ENCODE data around the gene GIPC1. TPM values are rescaled to one million over a fixed set of nuclear protein-coding genes. Genes with fewer than 3 reads are reported as not detected.

The GIPC1 gene, protein sequence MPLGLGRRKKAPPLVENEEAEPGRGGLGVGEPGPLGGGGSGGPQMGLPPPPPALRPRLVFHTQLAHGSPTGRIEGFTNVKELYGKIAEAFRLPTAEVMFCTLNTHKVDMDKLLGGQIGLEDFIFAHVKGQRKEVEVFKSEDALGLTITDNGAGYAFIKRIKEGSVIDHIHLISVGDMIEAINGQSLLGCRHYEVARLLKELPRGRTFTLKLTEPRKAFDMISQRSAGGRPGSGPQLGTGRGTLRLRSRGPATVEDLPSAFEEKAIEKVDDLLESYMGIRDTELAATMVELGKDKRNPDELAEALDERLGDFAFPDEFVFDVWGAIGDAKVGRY
- total RNA-seq = 10 to 100 TPM; 36.4 to 95.5 (median 48.9) TPM

DNA sequence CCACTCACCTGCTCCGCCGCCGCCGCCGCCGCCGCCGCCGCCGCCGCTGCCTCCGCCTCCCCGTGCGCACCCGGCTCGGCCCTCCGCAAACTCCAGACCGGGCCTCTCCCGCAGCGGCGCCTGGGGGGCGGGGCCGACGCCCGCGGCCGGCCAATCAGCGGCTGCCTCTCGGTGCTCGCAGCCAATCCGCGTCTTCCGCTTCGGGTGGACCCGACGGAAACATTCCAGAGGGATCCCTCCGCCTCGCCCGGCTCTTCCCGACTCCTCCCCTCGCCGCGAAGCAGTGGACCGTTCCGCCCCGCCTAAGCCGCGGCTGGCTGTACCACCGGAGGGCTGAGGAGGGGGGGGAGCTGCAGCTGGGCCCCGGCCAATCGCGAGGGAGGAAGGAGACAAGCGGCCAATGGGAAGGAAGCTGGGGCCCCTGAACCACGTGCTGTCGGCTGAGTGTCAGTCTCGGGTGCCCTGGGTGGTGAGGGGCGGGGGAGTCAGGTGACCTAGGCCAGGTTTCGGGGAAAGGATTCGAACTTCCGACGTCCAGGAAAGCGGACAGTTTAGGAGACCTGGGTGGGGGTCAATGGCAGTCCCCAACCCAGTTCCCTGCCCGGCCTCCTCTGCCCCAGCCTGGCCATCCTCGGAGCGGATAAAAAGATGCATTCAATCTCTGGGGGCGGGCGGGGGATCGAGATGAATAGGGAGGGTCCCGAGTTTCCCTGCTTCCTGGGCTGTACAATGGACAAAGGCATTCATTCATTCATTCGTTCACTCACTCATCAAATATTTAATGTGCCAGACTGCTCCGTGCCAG is at the start of gene GIPC1:
Gene GIPC1, minus strand, starts transcription at position 99 of the 805 bp plus-strand sequence. CDS start 13,151 bp downstream, outside the sequence.
- TF ChIP-seq, protein P1, sequence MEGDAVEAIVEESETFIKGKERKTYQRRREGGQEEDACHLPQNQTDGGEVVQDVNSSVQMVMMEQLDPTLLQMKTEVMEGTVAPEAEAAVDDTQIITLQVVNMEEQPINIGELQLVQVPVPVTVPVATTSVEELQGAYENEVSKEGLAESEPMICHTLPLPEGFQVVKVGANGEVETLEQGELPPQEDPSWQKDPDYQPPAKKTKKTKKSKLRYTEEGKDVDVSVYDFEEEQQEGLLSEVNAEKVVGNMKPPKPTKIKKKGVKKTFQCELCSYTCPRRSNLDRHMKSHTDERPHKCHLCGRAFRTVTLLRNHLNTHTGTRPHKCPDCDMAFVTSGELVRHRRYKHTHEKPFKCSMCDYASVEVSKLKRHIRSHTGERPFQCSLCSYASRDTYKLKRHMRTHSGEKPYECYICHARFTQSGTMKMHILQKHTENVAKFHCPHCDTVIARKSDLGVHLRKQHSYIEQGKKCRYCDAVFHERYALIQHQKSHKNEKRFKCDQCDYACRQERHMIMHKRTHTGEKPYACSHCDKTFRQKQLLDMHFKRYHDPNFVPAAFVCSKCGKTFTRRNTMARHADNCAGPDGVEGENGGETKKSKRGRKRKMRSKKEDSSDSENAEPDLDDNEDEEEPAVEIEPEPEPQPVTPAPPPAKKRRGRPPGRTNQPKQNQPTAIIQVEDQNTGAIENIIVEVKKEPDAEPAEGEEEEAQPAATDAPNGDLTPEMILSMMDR (IDR thresholded peaks at IDR 0.05; ENCODE audit: low read depth) = no peak

DNA sequence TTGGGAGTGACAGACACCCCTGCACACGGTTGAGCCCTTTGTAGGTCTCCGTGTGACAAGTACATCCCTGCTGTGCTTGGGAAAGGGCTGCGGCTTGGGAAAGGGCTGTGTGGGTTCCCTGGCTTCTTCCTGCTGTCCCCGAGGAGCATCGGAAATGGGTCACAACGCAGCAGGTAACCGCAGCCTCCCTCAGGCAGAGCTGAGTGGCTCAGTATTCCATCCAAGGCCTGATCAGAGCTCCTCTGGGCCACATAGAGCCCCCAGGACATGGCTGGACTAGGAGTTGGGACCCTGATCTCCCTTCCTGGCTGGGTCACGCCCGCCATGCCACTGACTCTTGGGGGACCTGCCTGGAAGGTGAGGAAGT is 49.8 kb upstream of the GIPC1 start:
- TF ChIP-seq, protein P1 (IDR thresholded peaks at IDR 0.05; ENCODE audit: low read depth) = no peak

DNA sequence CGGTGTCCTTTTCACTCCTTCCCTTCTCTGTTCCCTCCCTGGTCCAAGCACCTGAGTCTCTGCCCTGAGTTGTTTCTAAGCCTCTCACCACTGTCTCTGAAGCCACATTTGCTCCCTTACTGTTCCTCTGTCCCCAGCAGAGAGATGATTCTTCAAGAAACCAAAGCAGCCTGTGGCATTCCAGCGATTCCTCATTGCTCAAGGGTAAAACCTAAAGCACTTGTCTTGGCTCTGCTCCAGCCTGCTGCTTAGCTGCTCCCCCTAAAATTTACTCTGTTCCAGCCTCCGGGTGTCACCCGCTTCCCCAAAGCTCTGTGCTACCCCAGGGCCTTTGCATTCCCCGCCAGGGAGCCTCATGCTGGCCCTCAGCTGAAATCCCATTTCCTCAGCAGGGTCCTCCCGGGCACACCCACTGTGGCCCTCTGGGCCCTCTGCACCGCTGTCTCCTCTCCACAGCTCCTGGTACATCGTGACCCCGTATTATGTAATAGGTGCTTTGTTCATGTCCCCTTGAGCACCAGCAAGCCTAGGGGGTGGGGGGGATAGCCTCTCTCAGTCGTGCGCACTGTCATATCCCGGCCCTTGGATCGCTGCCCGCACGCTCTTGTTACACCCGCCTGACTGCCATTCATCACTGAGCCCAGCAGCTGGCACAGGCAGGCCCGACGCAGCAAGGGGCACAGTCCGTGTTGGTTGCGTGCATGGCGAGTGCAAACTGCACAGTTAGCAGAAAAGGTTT is 49.2 kb upstream of the GIPC1 start:
- TF ChIP-seq, protein P1 (IDR thresholded peaks at IDR 0.05; ENCODE audit: low read depth) = no peak

DNA sequence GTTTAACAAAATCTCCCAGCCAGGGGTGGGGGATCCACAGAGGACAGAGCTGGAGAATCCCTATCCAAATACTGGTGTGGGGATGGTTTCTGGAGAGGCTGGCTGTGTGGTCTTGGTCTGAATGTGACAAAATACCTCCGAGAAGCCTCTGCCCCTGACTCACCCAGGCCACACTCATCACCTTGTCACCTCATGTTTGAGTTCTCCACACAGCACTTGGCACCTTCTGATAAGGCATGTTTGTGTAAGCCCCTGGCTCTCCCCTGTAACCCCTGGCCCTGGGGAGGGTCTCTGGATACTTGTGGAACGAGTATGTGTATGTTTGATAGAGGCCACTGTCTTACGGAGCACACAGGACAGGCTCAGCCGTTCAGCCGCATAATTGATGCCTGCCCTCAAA is 48.1 kb upstream of the GIPC1 start:
- TF ChIP-seq, protein P1 (IDR thresholded peaks at IDR 0.05; ENCODE audit: low read depth) = no peak

DNA sequence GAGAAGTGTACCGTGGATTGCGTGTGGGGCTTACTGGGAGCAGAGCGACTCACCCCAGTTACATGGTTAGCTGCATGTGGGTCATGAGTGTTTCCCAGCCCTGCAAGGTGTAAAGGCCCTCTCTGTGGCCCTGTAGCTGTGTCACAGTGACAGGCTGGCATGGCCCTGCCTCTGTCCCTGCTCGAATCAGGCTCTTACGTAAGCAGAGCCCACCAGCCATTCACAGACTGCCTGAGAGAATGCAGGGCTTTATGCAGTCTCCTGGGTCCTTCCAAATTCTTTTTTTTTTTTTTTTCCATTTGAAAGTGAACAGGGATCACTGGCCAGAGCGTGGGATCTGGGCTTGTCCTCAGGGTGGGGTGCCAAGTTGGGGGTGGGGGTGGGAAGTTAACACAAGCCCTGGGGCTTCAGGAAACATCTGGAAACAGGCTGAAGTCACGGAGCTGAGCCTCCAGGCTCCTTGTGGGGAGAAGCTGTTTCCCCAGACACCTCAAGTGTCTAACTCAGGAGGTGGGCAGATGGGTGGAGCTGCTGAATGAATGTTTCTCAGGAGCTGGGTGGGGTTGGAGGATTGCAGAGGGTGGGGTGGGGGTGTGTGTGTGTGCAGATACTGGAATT is 46.9 kb upstream of the GIPC1 start:
- TF ChIP-seq, protein P1 (IDR thresholded peaks at IDR 0.05; ENCODE audit: low read depth) = no peak

DNA sequence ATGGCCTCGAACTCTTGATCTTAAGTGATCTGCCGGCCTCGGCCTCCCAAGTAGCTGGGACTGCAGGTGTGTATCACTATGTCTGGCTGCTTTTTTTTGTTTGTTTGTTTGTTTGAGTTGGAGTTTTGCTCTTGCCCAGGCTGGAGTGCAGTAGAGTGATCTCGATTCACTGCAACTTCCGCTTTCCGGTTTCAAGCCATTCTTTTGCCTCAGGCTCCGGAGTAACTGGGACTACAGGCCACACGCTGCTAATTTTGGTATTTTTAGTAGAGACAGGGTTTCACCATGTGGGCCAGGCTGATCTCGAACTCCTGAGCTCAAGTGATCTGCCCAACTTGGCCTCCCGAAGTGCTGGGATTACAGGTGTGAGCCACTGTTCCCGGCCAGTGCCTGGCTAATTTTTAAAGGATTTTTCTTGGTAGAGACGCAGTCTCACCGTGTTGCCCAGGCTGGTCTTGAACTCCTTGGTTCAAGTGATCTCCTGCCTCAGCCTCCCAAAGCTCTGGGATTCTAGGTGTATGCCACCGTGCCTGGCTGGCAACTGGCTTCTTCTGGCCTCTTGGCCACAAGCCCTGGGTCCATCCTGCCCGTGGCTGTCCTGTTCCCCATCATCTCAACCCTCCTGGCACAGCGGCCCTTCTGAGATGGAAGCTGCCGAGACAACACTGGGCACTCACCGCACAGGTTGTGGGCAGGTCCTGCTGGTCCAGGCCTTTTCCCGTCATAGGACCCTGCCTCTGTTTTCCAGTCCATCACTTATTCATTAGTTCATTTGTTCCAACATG is 45.0 kb upstream of the GIPC1 start:
- TF ChIP-seq, protein P1 (IDR thresholded peaks at IDR 0.05; ENCODE audit: low read depth) = no peak

Data from subcutaneous adipose tissue (tissue), 4 donors.